GM18858 (cell line): ENCODE results near the gene IDH3B.
"Not testable (repeated sequence)": the region's sequence is repeated elsewhere in the genome, so short reads cannot be mapped to it uniquely, and the experiment has no call there.

Experiments
- ATAC-seq: cut with Tn5 transposase; IDR thresholded peaks from one replicate; pipeline ENCODE4 v1.9.1; 2021; ENCODE audit not compliant: unreplicated experiment

Gene IDH3B

DNA sequence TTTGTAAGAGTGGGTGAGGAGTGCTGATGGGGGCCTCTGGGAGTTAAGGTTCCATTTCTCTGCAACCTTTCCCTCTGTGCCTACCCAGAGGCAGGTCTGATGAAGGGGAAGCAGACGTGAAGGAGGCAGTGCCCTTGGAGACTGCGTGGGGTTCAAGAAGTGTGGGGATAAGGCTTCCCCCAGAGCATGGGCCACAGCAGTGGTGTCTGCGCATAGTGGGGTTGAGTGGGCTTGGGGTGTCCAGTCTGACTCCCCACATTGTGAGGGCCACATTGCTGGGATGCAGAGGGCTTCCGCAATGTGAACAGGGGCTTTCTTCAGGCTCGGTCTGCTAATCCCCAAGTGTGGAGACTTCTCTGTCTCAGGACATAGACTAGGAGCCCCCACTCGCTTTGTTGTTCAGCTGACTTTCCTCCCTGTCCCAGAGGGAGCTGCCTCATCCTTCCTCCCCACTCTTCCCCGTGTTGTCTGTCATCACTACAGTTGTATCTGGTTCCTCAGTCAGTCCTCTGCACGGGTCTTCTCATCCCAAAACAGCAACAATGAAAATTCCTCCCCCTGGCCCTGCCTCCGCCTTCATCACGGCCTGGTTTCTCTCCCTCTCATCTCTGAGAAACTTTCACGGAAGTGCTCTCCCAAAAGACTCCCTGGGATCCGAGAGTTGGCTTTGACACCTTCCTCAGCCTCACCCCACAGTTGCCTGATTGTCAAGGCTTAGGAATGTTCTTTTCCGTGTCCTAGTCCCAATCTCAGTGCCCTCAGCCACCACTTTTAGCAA, 31.4 kb upstream of the IDH3B start:
- ATAC-seq = no peak

DNA sequence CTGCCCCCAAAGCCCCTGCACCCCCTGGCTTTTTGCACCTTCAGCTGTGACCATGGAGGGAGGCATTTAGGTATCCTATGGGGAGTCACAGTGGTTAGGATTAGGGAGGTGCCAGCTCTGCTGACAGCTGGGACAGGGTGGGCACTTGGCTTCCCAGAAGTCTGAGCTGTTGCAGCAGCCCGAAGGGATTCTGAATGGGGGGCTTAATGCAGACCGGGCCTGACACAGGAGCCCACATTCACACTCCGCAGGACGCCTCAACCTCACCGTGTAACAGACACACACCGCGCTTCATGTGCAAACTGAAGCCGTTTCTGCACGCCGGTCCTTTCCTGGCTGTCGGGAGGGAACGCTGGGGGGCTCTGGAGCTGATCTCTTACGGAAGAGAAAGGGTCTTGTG, 30.5 kb upstream of the IDH3B start:
- ATAC-seq = no peak

DNA sequence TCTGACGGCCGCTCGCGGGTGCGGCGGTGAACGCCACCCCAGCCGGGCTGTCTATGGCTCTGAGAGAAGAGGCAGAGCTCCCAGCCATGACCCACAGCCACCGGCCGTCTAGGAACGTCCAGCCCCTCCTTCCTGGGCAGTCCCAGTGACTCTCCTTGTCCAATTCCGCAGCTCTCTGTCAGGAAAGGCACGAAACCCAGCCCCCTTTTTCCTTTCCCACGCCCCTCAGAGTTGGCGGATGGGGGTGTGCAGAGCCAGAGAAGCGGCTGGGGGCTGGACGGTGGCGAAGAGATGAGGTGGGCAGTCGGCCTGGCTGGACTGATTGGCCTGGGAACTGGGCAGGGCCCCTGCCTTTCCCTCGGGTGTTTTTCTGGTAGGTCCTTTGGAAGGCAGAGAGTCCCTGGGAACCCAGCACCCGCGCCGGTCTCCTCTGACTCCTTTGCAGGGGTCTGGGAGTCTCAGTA, 30.0 kb upstream of the IDH3B start:
- ATAC-seq = no peak

DNA sequence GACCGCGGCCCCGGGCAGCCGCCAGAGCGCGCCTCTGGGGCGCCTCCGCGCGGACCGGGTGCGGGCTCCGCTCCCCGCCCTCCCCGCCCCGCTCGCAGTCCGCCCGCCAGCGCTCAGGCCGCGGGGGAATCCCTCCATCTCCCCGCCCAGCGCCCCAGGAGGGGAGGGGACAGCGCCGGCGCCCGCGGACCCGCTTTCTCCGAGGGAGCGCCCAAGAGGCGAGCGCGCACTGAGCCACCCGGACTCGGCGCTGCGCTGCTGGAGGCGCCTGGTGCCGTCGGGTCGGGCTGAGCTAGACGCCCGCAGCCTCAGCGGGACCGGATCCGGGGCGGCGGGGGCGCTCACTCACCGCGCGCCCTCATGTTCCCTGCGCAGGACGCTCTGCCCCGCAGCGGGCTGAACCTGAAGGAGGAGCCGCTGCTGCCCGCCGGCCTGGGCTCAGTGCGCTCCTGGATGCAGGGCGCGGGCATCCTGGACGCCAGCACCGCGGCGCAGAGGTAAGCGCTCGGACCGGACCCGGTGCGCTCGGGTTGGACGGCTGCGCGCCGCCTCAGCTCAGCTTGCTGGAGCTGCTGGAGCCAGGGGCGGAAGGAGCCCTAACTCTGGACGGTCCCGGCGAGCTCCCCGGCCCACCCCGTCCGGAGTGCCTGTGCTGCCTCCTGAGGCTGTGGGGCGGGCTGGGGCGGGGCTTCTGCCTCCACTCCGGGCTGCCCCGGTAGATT, 29.4 kb upstream of the IDH3B start:
- ATAC-seq = no peak

DNA sequence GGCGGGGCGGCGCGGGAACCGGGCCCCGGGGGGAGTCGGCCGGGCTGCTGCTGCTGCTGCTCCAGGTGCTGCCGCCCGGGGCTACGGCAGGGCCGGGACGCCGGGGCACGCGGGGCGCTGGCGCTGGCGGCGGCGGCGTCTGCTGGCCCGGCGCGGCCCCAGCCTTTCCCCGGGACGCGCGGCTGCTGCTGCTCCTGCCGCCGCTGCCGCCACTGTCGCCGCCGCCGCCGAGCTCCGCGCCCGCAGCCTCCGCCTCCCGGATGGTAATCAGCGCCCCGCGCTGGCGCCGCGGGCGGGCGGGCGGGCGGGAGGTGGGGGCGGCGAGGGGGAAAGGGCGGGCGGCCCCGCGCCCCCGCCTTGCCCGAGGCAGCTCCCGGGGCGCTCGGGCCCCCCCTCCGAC, 28.9 kb upstream of the IDH3B start:
- no peak for ATAC-seq

DNA sequence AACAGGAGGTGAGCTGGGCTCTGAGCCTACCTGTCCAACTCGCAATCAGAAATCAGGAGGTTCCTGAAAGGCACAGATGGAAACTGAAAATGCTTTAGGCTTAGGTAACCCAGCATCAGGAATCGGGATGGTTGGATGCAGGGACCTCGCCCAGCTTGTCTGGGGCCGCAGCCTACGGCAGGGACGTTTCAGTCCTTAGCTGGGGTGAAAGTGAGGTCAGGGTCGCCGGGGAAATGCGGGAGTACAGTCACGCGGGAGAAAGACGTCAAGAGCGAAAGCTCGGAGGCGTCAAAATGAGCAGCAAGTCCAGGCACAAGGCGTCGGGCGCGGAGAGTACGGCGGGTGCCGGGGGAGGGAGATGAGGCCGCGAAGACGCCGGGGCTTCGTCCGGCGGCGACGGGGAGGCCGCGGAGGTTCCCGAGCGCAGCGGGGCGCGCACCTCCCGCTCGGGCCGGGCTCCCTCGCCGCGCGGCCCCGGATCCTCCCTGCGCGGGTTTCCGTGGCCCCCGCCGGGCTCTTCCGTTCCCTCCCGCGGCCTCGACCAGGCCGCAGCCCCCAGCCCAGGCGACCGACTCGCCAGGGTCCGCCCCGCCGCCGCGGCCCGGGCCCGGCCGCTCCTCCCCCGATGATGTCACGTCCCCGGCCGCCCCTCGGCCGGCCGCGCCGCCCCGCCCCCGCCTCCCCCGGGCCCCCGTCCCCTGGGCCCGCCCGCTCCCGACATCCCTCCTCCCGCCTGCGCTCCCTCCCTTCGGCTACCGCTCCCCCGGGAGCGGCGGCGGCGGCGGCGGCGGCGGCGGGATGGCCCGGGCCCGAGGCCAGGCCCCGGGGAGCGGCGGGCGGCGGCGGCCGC, 28.2 kb upstream of the IDH3B start, which contains the start of gene EBF4:
EBF4 (plus strand) TSS at position 745 of the 850 bp plus-strand sequence. CDS start 866 bp downstream, outside the sequence.
- no peak for ATAC-seq

DNA sequence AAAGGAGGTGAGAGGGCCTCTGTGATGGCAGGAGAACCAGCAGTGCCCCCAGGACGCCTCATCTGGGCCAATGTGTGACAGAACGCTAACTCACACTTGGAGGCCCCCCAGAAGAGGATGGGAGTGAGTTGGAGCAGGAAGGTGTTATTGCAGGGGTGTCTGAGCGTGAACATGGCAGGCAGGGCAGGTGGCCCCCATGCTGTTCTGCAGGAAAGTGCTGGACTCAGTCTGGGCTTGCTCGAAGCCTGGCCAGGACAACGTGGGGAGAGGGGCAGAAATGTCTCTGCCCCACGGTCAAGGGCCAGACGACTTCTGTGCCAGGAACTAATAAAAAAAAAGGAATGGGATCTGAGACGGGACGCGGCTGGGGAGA, 27.6 kb upstream of the IDH3B start:
- ATAC-seq = no peak

DNA sequence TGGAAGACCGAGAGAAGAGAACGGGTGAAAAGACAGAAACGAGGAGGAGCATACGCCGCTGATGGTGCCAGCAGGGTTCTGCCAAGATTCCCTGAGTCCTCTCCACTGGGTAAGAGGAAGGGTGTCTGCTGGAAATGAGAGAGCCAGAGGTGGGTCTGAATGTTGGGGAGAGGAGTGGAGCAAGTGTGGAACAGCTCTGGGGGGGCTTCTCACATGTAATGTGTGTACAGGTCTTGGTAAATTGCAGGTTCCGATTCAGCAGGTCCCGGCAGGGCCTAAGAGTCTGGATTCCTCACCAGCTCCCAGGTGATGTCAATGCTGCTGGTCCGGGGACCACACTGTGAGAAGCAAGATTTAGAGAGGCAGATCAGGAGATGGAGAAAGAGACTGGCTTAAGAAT, 27.1 kb upstream of the IDH3B start:
- ATAC-seq = no peak

DNA sequence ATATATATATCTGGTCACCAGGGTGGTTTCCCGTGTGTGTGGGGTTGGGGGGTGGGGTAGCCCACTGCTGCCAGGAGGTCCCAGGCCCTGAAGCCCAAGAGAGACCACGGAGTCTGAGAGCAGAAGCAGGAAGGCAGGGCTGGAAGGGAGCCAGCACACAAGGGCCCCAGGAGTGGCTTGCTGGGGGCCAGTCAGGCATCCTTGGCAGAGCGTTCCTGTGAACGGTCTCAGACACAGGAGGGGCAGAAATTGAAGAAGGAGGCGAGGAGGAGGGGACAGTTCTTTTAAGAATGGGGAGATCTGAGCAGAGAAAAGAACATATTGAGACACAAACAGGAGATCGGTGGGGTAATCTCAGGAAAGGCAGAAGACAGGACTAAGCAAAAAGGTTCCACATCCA, 26.7 kb upstream of the IDH3B start:
- ATAC-seq = no peak

DNA sequence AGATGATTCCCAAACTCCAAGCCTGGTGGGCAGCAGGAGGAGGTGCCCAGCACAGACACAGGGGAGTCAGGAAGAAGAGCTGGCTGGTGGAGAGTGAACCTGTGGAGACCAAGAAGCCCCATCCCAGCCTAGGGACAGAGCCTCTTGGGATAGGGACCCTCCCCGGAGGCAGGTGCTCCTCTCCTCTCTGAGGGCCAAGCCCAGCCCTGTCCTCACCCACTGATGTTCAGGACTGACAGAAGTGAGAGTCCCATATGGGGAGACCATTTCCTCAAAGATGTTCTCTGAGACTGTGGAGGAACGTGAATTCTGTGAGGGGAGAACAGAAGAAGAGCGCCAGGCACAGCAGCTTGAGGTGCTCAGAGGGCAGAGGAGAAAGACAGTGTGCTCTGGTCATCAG, 26.2 kb upstream of the IDH3B start:
- ATAC-seq = no peak

DNA sequence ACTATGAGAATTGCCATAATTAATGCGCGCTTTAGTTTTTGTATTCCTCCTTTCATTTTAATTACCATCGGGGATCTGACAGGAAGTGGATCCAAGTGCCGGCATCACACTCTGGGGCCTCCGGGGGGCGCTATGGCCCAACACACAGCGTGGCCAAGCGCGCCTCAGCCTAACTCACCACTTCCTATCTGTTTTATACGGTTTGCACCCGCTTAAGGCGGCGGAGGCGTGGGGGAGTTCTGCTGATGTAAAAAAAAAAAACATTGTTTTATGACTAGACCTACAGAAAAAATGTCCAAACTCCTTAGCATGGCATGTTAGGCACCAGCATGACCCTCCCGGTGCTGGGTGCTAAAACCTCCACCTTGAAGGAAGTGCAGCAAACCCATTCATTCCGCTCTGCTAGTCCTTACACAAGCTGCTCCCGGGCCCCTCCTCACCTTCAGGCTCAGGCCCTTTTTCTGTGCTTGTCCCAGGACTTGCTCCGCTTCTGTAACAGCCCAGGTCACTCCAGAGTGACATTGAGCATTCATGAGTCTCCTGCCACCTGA, 24.1 kb upstream of the IDH3B start:
- ATAC-seq = no peak

DNA sequence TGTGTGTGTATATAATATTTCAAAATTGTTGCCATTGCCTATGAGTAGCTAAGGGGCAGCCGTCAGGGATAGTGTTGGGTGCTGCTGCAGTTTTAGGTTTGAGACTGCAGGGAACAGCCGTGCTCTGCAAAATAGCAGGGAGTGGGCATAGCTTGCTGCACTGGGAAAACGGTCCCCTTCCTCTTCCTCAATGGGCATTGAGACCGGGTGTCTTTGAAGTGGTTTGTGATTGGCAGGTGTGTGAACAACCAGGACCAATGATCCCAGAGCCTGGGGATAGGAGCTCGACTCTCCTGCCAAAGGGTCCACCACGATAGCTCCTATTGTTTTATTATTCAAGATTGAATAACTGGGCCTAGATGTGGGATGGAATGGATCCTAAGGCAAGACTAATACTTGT, 23.5 kb upstream of the IDH3B start:
- ATAC-seq = no peak

DNA sequence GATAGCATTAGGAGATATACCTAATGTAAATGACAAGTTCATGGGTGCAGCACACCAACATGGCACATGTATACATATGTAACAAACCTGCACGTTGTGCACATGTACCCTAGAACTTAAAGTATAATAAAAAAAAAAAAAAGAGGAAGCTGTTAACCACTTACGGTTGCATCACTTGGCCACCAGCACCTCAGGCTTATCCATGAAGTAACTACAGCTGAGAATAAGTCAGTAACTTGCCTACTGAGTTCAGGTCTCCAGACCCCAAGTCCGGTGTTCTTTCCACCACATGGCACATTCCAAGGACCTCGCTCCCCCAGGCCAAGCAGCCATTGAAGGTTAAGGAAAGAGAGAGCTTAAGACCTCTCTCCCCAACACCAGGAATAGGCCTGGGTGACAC, 20.8 kb upstream of the IDH3B start:
- ATAC-seq = not testable (repeated sequence)

DNA sequence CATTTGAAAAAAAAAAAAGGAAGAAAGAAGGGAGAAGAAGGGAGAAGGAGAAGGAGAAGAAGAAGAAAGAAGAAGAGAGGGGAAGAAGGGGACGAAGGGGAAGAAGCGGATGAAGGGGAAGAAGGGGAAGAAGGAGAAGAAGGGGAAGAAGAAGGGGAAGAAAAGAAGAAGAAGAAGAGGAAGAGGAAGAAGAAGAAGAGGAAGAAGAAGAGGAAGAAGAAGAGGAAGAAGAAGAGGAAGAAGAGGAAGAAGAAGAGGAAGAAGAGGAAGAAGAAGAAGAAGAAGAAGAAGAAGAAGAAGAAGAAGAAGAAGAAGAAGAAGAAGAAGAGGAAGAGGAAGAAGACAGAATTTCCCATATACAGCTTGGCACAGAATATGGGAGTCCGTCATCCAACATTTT, 18.0 kb upstream of the IDH3B start:
- ATAC-seq = not testable (repeated sequence)

DNA sequence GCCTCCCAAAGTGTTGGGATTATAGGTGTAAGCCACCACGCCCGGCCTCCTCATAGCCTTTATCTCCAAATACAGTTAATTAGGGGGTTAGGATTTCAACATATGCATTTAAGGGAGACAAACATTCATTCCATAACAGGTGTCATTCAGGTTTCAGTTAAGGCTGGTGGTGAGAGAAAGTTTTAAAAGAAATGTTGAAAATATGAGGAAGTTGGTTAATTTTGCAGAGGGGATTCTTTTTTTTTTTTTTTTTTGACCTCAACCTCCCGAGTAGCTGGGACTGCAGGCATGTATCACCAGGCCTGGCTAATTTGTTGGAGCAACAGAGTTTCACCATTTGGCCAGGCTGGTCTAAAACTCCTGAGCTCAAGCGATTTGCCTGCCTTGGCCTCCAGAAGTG, 16.0 kb upstream of the IDH3B start:
- ATAC-seq = no peak

DNA sequence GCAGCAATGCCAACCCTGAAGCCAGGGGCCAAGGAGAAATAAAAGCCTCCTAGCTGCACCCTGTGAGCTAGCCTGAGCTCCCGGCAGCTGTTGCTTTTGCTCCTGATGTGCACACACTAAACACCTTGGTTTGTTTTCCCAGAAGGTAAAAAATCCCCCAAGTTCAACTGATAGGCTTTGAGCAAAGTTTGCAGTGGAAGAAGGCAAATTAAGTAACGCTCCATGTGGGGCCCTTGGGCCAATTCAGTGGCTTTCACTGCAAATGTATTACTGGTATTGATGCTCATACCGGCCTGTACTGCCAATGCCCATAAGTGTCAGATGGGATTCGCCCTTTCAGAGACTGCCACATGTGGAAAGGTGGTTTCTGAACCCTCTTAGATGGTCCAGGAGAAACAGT, 9.4 kb upstream of the IDH3B start:
- no peak for ATAC-seq

DNA sequence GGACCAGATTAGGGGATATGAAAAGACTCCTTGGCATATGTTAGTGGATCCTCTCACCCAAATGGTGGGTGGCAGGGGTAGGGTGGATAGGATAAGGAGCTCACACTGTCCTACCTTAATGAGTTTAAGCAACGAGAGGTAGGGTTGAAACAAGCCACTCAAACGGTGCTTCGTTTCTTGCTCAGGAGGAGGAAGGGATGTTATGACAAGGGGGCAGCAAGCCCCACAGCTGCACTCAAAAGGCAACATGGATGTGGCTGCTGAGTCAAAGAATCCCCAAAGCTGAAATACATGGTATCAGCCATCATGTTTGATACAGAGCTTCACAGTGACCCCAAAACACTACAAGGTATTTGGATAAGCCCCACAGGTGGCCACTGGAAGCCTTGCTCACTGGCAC, 8.4 kb upstream of the IDH3B start:
- ATAC-seq = no peak

DNA sequence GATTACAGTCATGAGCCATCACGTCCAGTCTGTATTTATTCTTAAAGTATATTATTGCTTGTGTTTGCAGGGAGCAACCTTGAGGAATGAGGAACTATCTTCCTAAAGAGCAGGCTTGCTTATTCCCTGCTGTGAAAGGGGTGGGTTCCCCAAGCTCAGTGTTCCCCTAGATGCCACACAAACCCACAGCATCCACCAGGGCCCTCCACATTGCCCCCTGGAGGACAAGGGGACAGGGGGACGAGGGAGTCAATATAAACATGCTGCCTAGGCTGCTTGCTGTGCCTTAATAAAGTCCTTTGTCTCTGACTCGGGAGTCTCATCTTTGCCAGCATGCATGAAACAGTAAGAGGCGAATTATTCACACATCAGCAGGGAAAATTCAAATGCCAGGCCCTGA, 8.0 kb upstream of the IDH3B start:
- no peak for ATAC-seq

DNA sequence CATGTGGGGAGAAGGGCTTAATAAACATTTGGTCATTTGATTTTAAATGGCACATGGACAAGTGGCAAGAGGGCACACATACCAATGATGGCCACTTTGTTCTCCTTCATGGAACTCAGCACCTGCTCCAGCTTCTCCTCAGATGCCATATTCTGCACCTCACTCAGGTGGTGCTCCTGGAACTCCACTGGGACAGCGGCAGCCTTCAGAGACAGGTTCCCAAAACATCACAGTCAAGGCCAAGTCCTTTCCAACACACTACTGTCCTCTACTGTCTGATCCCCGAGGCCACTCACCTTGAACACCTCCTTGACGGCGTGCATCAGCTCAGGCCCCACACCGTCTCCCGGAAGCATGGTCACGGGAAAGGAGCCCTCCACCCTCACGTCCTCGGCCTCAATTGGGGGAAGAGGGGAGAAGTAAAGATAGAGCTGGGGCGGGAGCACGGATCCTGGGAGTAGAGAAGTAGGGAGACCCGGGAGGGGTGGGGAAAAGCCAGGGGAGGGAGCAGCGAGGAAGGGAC, 591 bp downstream of the IDH3B start:
- no peak for ATAC-seq

DNA sequence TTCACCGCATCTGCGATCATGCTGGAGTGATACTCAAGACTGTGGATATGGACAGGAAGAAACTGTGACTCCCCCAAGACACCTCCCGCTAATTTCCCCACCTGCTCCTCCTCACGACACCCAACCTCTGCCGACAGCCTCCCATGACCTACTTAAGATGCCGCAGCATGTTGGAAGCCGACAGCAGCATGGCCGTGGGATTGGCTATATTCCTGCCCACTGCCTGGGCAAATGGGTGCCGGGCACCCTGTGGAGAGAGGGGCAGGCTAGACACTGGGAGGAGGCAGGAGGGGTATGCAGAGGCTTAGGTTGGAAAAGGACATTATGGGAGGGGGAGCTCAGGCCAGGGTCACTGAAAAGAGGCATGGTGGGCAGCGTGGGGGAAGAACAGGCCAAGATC, 4.5 kb downstream of the IDH3B start:
- no peak for ATAC-seq
